HEK293 (cell line): ENCODE data around the gene LOXL1.
A peak's percentile ranks its signal among the peaks of the same experiment; 100 is the strongest.

Experiments
- CTCF ChIA-PET: fragments of 350-600 bp; formaldehyde crosslinking; extraction: SDS; loops from one replicate; lab custom pipeline; 2021; ENCODE audit warnings: antibody characterized with exemption; lab: Yijun Ruan, JAX
- POLR2A ChIA-PET: fragments of 300-600 bp; formaldehyde crosslinking; extraction: SDS; loops from one replicate; lab custom pipeline; 2020; ENCODE audit warnings: antibody characterized with exemption, inconsistent platforms; lab: Yijun Ruan, JAX
- H3K27ac ChIP-seq: fragments of 200-500 bp; sonication (Bioruptor generic); 2 replicates; pipeline ENCODE4 v1.5.1; 2014; ENCODE audit warnings: low read depth, low read length, control low read depth, inconsistent platforms; ENCODE audit errors: extremely low read depth
- H3K36me3 ChIP-seq, 2 experiments: fragments of 200-500 bp in 1 of 2; sonication (Bioruptor generic) in 1 of 2; 1 replicate in 1 of 2; 2 replicates in 1 of 2; pipeline ENCODE4 v1.5.1; 2014 to 2017; ENCODE audit warnings: inconsistent platforms in 2 of 2, low read length in 2 of 2; ENCODE audit not compliant: control insufficient read depth in 2 of 2, insufficient read depth in 1 of 2
- H3K4me1 ChIP-seq: fragments of 200-500 bp; sonication (Bioruptor generic); 2 replicates; pipeline ENCODE4 v1.5.1; 2014; ENCODE audit warnings: mild to moderate bottlenecking, low read length, inconsistent platforms; ENCODE audit not compliant: control insufficient read depth, insufficient read depth
- H3K4me3 ChIP-seq: 2 replicates; pipeline ENCODE4 v1.5.1; 2011; ENCODE audit warnings: low read depth, mild to moderate bottlenecking, control low read depth, low read length, moderate library complexity
- H3K9me3 ChIP-seq: fragments of 200-500 bp; sonication (Bioruptor generic); 2 replicates; pipeline ENCODE4 v1.5.1; 2014; ENCODE audit warnings: low read depth, low read length, inconsistent platforms; ENCODE audit not compliant: control insufficient read depth, insufficient read depth
- KLF8 ChIP-seq: fragments of 450-650 bp; formaldehyde crosslinking; IDR thresholded peaks from 2 replicates; pipeline ENCODE4 v1.5.1; 2016; ENCODE audit warnings: missing biosample characterization, missing genetic modification characterization
- ZNF214 ChIP-seq: fragments of 450-650 bp; formaldehyde crosslinking; IDR thresholded peaks from 2 replicates; pipeline ENCODE4 v1.5.1; 2017; ENCODE audit warnings: missing biosample characterization, mild to moderate bottlenecking, missing genetic modification characterization, borderline replicate concordance
- ZNF26 ChIP-seq: fragments of 450-650 bp; formaldehyde crosslinking; IDR thresholded peaks from 2 replicates; pipeline ENCODE4 v1.5.1; 2016; ENCODE audit warnings: missing biosample characterization, missing genetic modification characterization
- ZNF311 ChIP-seq: fragments of 450-650 bp; formaldehyde crosslinking; IDR thresholded peaks from 2 replicates; pipeline ENCODE4 v1.5.1; 2017; ENCODE audit warnings: missing biosample characterization, missing genetic modification characterization, borderline replicate concordance
- ZNF350 ChIP-seq: fragments of 450-650 bp; formaldehyde crosslinking; IDR thresholded peaks from 2 replicates; pipeline ENCODE4 v1.5.0; 2017; ENCODE audit warnings: missing biosample characterization, mild to moderate bottlenecking, missing genetic modification characterization
- ZNF362 ChIP-seq: fragments of 450-650 bp; formaldehyde crosslinking; IDR thresholded peaks from 2 replicates; pipeline ENCODE4 v1.5.1; 2016; ENCODE audit warnings: missing biosample characterization, missing genetic modification characterization
- ZNF600 ChIP-seq: fragments of 450-650 bp; formaldehyde crosslinking; IDR thresholded peaks from 2 replicates; pipeline ENCODE4 v1.5.1; 2016; ENCODE audit warnings: missing biosample characterization, missing genetic modification characterization
- ZNF624 ChIP-seq: fragments of 450-650 bp; formaldehyde crosslinking; IDR thresholded peaks from 2 replicates; pipeline ENCODE4 v1.5.1; 2017; ENCODE audit warnings: missing biosample characterization, missing genetic modification characterization
- ZNF654 ChIP-seq: fragments of 450-650 bp; formaldehyde crosslinking; IDR thresholded peaks from 2 replicates; pipeline ENCODE4 v1.5.1; 2016; ENCODE audit warnings: low read depth, missing biosample characterization, missing genetic modification characterization
- ZNF670 ChIP-seq: fragments of 450-650 bp; formaldehyde crosslinking; IDR thresholded peaks from 2 replicates; pipeline ENCODE4 v1.5.1; 2016; ENCODE audit warnings: missing biosample characterization, missing genetic modification characterization, low read depth
- ZNF785 ChIP-seq: fragments of 450-650 bp; formaldehyde crosslinking; IDR thresholded peaks from 2 replicates; pipeline ENCODE4 v1.5.1; 2016; ENCODE audit warnings: missing biosample characterization, missing genetic modification characterization
- ZSCAN5A ChIP-seq: fragments of 450-650 bp; formaldehyde crosslinking; IDR thresholded peaks from 2 replicates; pipeline ENCODE4 v1.5.1; 2016; ENCODE audit warnings: missing biosample characterization, missing genetic modification characterization
- TF ChIP-seq, protein P1 (sequence below): fragments of 450-650 bp; formaldehyde crosslinking; IDR thresholded peaks from 2 replicates; pipeline ENCODE4 v1.5.1; 2017; ENCODE audit warnings: missing biosample characterization, missing genetic modification characterization
- TF ChIP-seq, protein P2 (sequence below): fragments of 450-650 bp; formaldehyde crosslinking; IDR thresholded peaks from 2 replicates; pipeline ENCODE4 v1.5.1; 2016; ENCODE audit warnings: missing biosample characterization, missing genetic modification characterization
- TF ChIP-seq, protein P3 (sequence below): fragments of 450-650 bp; formaldehyde crosslinking; IDR thresholded peaks from 2 replicates; pipeline ENCODE4 v1.5.0; 2017; ENCODE audit warnings: missing biosample characterization, missing genetic modification characterization, borderline replicate concordance

LOXL1 gene

GRCh38 chr15:73918784-73919183, 7.5 kb upstream of the LOXL1 start:
- Histone ChIP-seq H3K4me1 (peaks cover 16% of the 10 kb centered on the region), H3K27ac (no peak overlapping the region), H3K9me3 (no peaks in the 10 kb centered on the region), H3K4me3 (no peak overlapping the region), H3K36me3 (peaks cover 4 to 15% of the 10 kb centered on the region in 2 experiments; a peak in 2 of 3 replicates)
- CTCF ChIA-PET = interaction anchor here (1.2 to 2.2 kb wide), 4 partner anchors 9 to 130 kb away, joined by 3 to 12 read pairs (median 6); no protein-coding TSS in a partner anchor
- POLR2A ChIA-PET = interaction anchor here (0.6 kb wide), 1 partner anchor 1154 kb away, joined by 4 read pairs; no protein-coding TSS in a partner anchor
- TF ChIP-seq ZNF214 (tag by site-specific recombination) = no peak
- TF ChIP-seq ZNF311 (tag by site-specific recombination) = no peak
- TF ChIP-seq, protein P1, sequence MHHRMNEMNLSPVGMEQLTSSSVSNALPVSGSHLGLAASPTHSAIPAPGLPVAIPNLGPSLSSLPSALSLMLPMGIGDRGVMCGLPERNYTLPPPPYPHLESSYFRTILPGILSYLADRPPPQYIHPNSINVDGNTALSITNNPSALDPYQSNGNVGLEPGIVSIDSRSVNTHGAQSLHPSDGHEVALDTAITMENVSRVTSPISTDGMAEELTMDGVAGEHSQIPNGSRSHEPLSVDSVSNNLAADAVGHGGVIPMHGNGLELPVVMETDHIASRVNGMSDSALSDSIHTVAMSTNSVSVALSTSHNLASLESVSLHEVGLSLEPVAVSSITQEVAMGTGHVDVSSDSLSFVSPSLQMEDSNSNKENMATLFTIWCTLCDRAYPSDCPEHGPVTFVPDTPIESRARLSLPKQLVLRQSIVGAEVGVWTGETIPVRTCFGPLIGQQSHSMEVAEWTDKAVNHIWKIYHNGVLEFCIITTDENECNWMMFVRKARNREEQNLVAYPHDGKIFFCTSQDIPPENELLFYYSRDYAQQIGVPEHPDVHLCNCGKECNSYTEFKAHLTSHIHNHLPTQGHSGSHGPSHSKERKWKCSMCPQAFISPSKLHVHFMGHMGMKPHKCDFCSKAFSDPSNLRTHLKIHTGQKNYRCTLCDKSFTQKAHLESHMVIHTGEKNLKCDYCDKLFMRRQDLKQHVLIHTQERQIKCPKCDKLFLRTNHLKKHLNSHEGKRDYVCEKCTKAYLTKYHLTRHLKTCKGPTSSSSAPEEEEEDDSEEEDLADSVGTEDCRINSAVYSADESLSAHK (tag by site-specific recombination) = no peak
- TF ChIP-seq, protein P2, sequence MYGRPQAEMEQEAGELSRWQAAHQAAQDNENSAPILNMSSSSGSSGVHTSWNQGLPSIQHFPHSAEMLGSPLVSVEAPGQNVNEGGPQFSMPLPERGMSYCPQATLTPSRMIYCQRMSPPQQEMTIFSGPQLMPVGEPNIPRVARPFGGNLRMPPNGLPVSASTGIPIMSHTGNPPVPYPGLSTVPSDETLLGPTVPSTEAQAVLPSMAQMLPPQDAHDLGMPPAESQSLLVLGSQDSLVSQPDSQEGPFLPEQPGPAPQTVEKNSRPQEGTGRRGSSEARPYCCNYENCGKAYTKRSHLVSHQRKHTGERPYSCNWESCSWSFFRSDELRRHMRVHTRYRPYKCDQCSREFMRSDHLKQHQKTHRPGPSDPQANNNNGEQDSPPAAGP (tag by site-specific recombination) = no peak
- no peak for TF ChIP-seq ZNF350
- TF ChIP-seq ZNF670 (tag by site-specific recombination) = no peak
- TF ChIP-seq KLF8 (tag by site-specific recombination) = no peak

DNA sequence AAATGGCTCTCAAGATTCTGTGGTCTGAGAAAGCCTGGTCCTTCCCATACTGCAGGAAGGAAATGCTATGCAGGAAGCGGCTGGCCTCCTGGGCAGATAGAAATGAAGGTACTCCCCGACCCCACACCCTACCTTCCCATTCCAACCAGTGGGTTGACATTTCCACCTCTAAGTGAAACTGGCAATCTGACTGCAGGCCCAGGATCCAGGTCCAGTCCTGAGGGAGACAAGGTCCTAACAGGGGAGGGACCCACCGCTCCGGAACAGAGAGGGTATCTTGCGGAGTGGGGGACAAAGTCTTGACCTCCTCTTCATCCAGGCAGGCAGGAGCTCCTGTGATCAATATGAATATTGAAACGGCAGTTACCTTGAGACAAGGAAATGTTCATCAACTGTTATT, 6.6 kb upstream of the LOXL1 start:
- peaks cover 25% of the 10 kb centered on the region for H3K4me1 ChIP-seq
- ChIA-PET CTCF (interaction anchor here (0.6 to 2.8 kb wide), 2 partner anchors 11 to 465 kb away, joined by 3 to 23 read pairs; no protein-coding TSS in a partner anchor), POLR2A (no interaction called here)
- TF ChIP-seq ZNF624 (tag by site-specific recombination) = no peak
- TF ChIP-seq ZNF600 = 0 out of 2 replicates have a peak, but pooled peaks have one; percentile 16
- H3K27ac ChIP-seq = no peak overlapping the region
- peaks cover 4 to 15% of the 10 kb centered on the region in 2 experiments; a peak in 2 of 3 replicates for H3K36me3 ChIP-seq
- H3K4me3 ChIP-seq = no peak overlapping the region
- H3K9me3 ChIP-seq = no peaks in the 10 kb centered on the region

GRCh38 chr15:73921254-73921925, 4.9 kb upstream of the LOXL1 start:
- peaks cover 26% of the 10 kb centered on the region for H3K4me1 ChIP-seq
- no peak overlapping the region for H3K27ac ChIP-seq
- H3K4me3 ChIP-seq = no peak overlapping the region
- CTCF ChIA-PET = interaction anchor here (0.6 to 3.2 kb wide), 3 partner anchors 13 to 174 kb away, joined by 4 to 23 read pairs (median 13); no protein-coding TSS in a partner anchor
- POLR2A ChIA-PET = no interaction called here
- no peaks in the 10 kb centered on the region for H3K9me3 ChIP-seq
- H3K36me3 ChIP-seq = peaks cover 4 to 15% of the 10 kb centered on the region in 2 experiments; a peak in 2 of 3 replicates
- TF ChIP-seq, protein P3, sequence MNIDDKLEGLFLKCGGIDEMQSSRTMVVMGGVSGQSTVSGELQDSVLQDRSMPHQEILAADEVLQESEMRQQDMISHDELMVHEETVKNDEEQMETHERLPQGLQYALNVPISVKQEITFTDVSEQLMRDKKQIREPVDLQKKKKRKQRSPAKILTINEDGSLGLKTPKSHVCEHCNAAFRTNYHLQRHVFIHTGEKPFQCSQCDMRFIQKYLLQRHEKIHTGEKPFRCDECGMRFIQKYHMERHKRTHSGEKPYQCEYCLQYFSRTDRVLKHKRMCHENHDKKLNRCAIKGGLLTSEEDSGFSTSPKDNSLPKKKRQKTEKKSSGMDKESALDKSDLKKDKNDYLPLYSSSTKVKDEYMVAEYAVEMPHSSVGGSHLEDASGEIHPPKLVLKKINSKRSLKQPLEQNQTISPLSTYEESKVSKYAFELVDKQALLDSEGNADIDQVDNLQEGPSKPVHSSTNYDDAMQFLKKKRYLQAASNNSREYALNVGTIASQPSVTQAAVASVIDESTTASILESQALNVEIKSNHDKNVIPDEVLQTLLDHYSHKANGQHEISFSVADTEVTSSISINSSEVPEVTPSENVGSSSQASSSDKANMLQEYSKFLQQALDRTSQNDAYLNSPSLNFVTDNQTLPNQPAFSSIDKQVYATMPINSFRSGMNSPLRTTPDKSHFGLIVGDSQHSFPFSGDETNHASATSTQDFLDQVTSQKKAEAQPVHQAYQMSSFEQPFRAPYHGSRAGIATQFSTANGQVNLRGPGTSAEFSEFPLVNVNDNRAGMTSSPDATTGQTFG (tag by site-specific recombination) = no peak
- TF ChIP-seq ZNF785 (tag by site-specific recombination) (no peak), ZNF26 (no peak), ZNF654 (tag by site-specific recombination) (no peak), ZSCAN5A (tag by site-specific recombination) (no peak), ZNF362 (tag by site-specific recombination) (no peak)
